GM23338 (cell line): Measurements from ENCODE around the gene SLC5A12.

Source experiments
- CREB1 ChIP-seq: fragments of 250-450 bp; sonication (Bioruptor Pico); IDR thresholded peaks from 2 replicates; pipeline ENCODE4 v1.5.0; 2020; ENCODE audit warnings: low read depth, mild to moderate bottlenecking, moderate library complexity
- CTCF ChIP-seq, 2 experiments: fragments of 200-600 bp in 1 of 2; sonication (generic) in 1 of 2; conservative IDR thresholded peaks; 2 replicates each; pipeline versions ENCODE4 v1.5.1 to v1.6.1; 2016 to 2017; ENCODE audit warnings: antibody characterized with exemption in 2 of 2, low read depth in 2 of 2, mild to moderate bottlenecking in 2 of 2, moderate library complexity in 1 of 2
- EZH2 ChIP-seq: fragments of 200-600 bp; sonication (generic); IDR thresholded peaks from one replicate; pipeline ENCODE4 v1.8.0; 2017; ENCODE audit warnings: antibody characterized with exemption, mild to moderate bottlenecking, low read depth; ENCODE audit not compliant: unreplicated experiment
- EZH2phosphoT487 ChIP-seq: fragments of 200-600 bp; sonication (generic); IDR thresholded peaks from one replicate; pipeline ENCODE4 v1.8.1; 2018; ENCODE audit warnings: antibody characterized with exemption; ENCODE audit not compliant: unreplicated experiment
- POLR2AphosphoS5 ChIP-seq: IDR thresholded peaks from 2 replicates; pipeline ENCODE4 v1.6.1; 2016; ENCODE audit warnings: antibody characterized with exemption, low read depth
- STAT1 ChIP-seq: IDR thresholded peaks from one replicate; pipeline ENCODE4 v1.6.1; 2016; ENCODE audit warnings: antibody characterized with exemption; ENCODE audit not compliant: unreplicated experiment
- ZNF114 ChIP-seq: fragments of 250-450 bp; sonication (Bioruptor Pico); IDR thresholded peaks from 2 replicates; pipeline ENCODE4 v1.5.0; 2020; ENCODE audit warnings: mild to moderate bottlenecking, moderate library complexity
- TF ChIP-seq, protein P1 (sequence below): IDR thresholded peaks from one replicate; pipeline ENCODE4 v1.6.1; 2018; ENCODE audit warnings: antibody characterized with exemption; ENCODE audit not compliant: unreplicated experiment
- TF ChIP-seq, protein P2 (sequence below): IDR thresholded peaks from 2 replicates; pipeline ENCODE4 v1.6.1; 2016; ENCODE audit warnings: antibody characterized with exemption

- TF ChIP-seq CTCF (conservative IDR thresholded peaks at IDR 0.05; ENCODE audit: low read depth in 2 of 2) (no peak), EZH2phosphoT487 (no peak), EZH2 (no peak), POLR2AphosphoS5 (no peak), ZNF114 (no peak), STAT1 (no peak), CREB1 (CRISPR knock-in tag) (no peak)
- TF ChIP-seq, protein P1, sequence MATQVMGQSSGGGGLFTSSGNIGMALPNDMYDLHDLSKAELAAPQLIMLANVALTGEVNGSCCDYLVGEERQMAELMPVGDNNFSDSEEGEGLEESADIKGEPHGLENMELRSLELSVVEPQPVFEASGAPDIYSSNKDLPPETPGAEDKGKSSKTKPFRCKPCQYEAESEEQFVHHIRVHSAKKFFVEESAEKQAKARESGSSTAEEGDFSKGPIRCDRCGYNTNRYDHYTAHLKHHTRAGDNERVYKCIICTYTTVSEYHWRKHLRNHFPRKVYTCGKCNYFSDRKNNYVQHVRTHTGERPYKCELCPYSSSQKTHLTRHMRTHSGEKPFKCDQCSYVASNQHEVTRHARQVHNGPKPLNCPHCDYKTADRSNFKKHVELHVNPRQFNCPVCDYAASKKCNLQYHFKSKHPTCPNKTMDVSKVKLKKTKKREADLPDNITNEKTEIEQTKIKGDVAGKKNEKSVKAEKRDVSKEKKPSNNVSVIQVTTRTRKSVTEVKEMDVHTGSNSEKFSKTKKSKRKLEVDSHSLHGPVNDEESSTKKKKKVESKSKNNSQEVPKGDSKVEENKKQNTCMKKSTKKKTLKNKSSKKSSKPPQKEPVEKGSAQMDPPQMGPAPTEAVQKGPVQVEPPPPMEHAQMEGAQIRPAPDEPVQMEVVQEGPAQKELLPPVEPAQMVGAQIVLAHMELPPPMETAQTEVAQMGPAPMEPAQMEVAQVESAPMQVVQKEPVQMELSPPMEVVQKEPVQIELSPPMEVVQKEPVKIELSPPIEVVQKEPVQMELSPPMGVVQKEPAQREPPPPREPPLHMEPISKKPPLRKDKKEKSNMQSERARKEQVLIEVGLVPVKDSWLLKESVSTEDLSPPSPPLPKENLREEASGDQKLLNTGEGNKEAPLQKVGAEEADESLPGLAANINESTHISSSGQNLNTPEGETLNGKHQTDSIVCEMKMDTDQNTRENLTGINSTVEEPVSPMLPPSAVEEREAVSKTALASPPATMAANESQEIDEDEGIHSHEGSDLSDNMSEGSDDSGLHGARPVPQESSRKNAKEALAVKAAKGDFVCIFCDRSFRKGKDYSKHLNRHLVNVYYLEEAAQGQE = no peak
- TF ChIP-seq, protein P2, sequence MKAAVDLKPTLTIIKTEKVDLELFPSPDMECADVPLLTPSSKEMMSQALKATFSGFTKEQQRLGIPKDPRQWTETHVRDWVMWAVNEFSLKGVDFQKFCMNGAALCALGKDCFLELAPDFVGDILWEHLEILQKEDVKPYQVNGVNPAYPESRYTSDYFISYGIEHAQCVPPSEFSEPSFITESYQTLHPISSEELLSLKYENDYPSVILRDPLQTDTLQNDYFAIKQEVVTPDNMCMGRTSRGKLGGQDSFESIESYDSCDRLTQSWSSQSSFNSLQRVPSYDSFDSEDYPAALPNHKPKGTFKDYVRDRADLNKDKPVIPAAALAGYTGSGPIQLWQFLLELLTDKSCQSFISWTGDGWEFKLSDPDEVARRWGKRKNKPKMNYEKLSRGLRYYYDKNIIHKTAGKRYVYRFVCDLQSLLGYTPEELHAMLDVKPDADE = no peak
Observed at GRCh38 chr11:26769027-26769426, 47.2 kb upstream of the SLC5A12 start.
